GM18526 (cell line): Measurements from ENCODE around the gene DGKH.

Source experiments
- POLR2A ChIP-seq: IDR thresholded peaks from 3 replicates; pipeline ENCODE4 v1.6.1; 2011; ENCODE audit not compliant: insufficient read length; ENCODE audit errors: extremely low read depth

The DGKH gene

DNA sequence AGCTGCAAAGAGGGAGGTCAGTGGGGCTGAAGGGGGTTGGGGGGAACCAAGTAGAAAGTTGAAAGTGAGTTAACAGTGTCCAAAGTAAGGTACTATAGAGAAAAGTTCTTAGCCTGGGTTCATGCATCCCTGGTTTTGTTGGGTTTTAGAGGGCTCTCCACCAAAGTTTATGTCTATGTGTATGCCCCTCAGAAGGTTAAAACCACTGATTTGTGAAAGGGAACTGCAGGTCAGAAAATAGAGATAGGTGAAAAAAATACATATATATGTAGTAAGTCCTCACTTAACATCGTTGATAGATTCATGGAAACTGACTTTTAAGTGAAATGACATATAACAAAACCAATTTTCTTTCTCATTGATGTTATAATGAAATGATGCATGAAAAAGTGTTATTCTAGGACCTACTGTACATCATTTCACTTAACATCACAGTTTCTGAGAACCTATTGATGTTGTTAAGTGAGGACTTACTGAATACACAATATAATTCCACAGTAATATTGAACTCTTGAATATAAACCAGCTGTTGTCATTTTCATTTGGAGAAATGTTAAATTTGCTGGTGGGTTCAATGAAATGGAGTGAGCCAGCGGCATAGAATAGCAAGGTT lies 9.6 kb downstream of the DGKH start:
- TF ChIP-seq POLR2A: no peak

GRCh38 chr13:42061943-42062342 lies 13.5 kb downstream of the DGKH start:
- TF ChIP-seq POLR2A: no peak

DNA sequence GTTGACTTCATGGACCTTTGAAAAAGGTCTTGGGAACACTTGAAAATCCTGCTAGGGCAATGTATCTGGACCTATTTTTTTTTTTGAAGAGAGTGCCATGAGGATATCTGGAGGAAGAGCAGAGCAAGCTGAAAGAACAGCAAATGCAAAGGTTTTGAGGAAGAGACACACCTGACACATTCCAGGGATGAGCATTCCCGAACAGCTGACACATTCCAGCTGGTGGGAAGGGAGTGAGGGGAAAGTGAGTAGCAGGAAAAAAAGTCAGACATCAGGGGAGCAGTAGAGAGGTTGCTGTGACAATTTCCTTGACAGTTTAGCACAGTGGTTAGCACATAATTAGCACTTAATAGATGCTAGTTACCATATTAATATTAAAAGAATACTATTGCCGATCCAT lies 14.7 kb downstream of the DGKH start:
- no peak for TF ChIP-seq POLR2A

- no peak for TF ChIP-seq POLR2A
Observed at GRCh38 chr13:42064259-42064658, 15.8 kb downstream of the DGKH start.

GRCh38 chr13:42064966-42065365 lies 16.5 kb downstream of the DGKH start:
- TF ChIP-seq POLR2A: no peak

DNA sequence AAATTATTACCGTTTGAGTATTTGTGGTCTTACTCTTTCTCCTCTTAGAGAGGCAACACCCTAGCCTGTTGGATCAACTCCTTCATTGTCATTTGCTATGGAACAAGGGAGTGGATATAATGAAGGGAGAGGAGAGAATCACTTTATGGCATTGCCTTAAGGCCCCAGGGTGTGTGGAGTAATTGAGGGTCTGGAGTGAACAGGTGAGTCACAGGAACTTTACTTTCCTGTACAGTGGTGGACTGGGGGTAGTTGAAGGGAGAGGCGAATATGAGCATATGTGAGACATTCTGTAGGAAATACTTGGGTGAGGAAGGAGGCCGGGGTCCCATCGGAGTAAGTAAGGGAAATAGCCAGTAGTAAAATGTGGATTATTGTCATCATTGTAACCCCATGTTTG lies 17.0 kb downstream of the DGKH start:
- no peak for TF ChIP-seq POLR2A

GRCh38 chr13:42066542-42066941 lies 18.1 kb downstream of the DGKH start:
- TF ChIP-seq POLR2A: no peak

GRCh38 chr13:42068886-42069285 lies 20.4 kb downstream of the DGKH start:
- no peak for TF ChIP-seq POLR2A

DNA sequence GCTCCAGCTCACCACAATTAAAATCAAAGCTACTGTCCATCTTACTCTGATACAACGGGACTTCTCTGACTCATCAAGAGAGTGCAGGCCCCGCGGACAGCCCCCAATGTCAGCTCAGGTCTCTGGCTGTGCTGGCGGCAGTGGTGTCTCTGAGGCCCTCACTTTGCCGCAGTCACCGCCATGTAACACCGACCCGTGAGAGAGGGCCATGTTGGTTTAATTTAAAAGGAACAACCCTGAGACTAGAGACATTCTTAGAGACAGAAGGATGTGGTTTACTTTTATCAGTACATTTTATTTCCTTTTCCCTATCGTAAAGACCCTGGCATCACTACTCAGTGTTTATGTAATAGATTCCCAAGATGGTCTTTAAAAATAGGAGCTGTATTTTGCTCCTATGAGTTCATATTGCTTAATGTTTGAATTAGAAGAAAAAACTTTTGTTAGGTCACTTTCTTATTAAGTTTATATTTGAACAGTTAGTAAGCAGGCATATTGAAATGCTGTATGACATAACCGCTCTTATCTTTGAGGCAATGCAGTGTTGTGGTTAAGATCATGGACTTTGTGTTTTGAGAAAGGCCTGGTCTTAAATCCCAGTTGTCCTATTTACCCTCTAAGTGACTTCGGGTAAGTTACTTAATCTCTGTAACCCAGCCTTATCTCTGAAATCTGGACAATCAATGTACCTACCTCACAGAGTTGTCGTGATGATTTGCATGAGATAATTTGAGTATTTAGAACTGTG lies 23.4 kb downstream of the DGKH start:
- TF ChIP-seq POLR2A: no peak

DNA sequence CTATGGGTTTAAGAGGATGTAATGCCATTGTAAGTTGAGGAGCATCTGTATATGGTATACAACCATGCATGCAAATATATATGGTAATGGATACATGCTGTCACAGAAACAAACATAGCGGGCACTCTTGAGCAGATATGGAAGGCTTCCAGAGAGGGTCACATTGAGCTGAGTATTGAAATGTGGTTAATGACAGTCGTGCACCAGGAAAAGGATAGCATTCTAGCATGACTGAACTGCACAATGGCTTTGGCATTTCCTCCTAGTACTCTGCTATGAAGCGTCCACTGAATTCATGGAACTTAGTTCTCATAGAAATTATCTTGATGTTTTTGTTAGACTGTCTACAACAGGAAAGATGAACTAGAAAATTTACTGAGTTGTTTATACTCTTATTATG lies 25.2 kb downstream of the DGKH start:
- no peak for TF ChIP-seq POLR2A

DNA sequence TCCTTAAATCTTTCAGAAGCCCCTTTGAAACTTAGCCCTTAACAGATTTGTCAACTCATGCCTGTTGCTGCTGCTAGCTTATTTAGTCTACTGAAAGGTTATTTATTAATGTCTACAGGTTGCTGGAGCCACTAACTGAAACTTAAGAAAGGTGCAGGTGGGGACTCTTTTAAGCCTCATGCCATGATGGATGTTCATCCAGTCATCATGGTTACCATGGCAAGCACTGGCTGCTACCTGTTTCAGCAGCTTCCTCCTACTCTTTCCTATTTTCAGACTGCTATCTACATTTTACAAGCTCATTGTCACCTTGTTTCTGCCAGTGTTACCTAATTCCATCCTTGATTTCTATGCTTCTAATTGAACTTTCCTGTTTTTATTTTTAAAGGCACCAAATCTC lies 27.1 kb downstream of the DGKH start:
- no peak for TF ChIP-seq POLR2A

DNA sequence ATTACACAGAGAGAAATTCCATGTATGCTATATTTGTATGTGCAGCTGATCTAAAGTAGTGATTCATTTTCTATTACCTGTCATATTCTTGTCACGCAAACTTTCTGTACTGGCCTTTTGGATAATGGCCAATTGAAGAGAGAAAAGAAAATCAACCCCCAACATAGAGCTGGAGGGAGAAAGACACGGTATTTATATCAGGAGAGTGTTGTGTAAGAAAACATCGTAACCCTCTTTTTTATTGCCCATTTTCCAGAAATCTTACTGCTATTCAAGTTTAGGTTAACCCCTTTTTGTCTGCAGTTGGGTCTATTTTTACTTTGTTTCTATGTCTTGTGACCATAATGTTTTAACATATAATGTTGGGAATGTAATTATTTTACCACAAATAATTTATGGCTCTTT lies 27.9 kb downstream of the DGKH start:
- no peak for TF ChIP-seq POLR2A

- TF ChIP-seq POLR2A: no peak
Observed at GRCh38 chr13:42078128-42078808, 29.8 kb downstream of the DGKH start.

DNA sequence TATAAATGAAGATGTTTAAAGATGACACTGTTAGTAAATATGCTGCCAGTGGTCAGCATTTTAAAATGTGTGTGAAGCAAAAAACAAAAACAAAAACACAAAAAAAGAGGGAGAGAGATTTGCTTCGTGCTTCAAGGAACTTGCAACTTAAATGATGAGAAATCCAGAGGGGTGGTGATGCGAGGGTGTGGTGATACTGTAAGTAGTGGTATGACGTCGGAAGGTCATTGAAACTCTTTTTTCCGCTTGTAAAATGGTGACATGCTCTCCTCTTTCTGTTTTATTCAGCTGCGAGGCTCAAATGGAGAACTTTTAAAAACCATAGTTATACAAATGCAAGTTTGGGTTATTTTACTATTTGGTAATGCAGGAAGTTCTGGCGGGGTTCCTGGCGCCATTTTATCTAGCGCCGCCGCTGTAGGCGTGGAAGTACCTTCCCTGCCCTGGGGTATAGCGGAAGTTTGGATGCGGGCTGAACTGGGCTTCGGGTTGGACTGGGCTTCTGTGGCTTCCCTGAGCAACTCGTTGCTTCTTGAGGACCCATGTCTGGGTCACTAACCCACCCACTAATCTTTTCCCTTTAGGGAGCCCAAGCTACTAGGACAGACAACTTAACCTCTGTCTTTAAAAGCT lies 34.8 kb downstream of the DGKH start:
- no peak for TF ChIP-seq POLR2A

DNA sequence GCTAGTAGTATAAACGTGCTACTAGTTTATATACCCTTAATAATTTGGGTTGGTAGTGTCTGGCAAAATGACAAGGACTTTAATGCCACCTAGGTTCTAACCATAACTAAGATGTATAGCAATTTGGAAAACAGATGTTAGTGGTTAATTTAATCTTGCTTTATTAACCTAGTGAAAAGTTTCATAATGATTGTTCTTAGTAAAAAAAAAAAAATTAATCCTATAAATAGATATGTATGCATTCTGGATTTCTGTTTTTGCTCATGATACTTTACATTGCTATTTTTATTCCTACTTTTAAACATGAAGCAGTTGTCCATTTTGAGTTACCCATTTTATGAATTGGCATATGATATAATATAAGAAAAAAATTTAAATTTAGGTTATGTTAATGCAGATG lies 36.3 kb downstream of the DGKH start:
- TF ChIP-seq POLR2A: no peak

GRCh38 chr13:42086582-42086981 lies 38.1 kb downstream of the DGKH start:
- no peak for TF ChIP-seq POLR2A

- TF ChIP-seq POLR2A: no peak
Observed at GRCh38 chr13:42094516-42095040, 46.1 kb downstream of the DGKH start.
